Activated CD4-positive, CD25-positive, alpha-beta regulatory T cell treated with anti-CD3 and anti-CD28 coated beads, Interleukin-2, amount 50 U/mL, for 16 hours (primary cell): ENCODE measurements around the gene ADSS1.
"Not testable (repeated sequence)": the region's sequence is repeated elsewhere in the genome, so short reads cannot be mapped to it uniquely, and the experiment has no call there.

Experiments
- DNase-seq: peaks from one replicate; pipeline ENCODE4 v3.0.0-alpha.2; 2020; ENCODE audit warnings: low read depth, low spot score

Gene ADSS1

DNA sequence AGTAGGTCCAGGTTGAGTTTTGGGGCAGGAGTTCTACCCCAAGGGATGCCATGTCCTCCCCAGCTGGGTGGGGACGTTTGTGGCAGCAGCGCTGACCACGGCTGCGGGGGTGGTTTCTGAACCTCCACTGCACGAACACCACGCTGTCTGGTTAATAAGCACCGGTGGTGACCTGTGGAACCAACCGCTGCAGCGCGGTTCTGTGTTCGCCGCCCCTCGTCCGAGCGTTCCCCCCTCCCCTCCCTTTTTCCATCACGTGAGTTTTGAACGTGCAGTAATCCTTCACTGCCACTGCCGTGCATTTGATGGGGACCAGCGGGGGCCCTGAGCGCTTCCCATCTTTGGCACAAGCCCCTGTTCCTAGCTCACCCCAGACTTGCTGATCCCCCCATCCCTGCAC is 6.4 kb upstream of the ADSS1 start:
- DNase-seq: no peak

DNA sequence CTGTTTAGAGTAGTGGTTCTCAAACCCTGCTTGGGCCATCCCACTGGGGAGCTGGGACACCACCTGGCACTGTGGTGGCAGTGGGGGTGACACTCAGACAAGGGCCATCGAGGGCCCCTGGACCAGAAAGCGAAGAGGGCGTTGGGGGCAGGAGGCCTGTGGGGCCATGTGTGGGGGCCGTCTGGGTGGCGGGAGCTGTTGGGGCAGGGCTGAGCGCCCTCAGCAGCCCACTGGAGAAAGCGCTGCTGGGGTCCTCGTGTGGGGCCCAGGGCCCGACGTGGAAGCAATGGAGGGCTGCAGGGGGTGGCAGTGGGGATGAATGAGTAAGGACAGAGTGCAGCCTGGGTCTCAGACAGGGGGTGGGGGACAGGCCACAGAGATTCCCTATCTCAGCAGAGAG is 5.9 kb upstream of the ADSS1 start:
- no peak for DNase-seq

DNA sequence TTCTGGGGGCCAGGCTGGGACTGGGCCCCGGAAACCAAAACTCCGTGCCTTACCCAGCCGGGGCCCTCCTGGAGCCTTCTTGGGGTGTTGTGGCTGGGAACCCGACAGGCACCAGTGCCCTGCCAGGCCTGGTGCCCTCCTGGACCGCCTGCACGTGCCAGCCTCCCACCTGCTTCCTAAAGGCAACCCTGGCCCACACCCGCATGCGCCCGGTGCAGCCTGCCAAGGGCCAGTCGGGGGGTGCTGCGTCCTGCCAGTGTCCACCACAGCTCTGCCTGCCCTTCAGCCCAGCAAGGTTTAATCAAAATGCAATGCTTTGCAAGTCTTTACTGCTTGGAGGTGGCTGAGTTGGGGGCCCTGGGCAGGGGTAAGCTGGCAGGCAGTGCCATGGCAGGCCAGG is 5.2 kb upstream of the ADSS1 start:
- no peak for DNase-seq

DNA sequence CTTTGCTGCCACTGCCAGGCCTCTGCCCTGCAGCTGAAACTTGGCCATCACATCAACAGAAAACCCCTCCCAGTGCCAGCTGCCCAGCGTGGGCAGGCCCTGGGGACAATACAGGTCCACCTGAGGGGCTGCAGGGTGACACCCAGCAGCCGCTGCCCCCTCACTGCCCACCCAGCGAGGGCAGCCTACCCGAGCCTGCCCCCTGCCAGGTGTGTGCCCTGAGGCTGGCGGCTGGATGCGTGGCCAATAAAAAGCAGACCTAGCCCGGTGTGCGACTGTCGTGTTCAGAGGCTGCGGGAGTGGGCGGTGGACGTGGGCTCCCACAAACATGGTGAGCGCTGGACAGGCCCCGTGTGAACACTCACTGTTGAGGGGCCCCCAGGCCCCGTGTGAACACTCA is 4.7 kb upstream of the ADSS1 start:
- no peak for DNase-seq

DNA sequence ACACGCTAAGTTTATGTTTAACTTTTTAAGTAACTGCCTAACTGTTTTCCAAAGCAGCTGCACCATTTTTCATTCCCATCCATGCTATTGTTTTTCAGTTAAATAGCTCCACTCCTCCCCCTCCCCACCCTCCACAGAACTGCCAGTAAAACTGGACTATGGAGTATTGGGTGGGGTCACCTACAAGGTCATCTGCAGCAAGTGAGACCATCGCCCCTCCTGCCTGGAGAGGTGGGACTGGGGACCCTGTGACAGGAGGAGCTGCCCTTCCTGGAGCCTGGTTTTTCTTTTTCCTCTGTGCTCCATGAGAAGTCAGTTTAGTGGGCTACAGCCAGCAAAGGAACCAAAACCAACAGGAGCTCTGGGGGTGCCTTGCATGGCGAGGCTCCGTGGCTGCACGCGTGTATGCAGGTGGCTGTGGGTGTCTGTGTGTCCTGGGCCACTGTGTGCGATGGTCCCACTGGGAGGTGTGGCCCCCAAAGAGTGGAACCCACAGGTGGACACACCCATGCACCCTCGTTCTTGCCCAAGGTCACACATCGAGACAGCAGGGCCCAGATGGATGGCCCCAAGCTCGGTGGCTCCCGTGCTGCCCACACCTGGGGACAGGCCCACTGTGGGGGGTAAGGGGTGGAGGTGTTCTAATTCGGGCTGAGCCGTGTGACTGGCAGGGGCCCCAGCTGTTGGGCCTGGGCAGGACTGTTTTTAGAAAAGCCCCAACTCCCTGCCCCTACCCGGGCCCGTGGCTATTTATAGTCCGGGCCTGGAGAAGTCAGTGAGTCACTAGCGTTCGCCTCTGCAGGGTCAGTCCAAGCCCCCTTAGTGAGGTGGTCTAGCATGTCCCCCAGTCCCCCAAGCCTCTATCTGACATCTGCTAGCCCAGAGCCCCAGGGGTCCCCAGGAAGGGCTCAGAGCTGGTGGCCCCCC is 2.3 kb upstream of the ADSS1 start:
- no peak for DNase-seq

DNA sequence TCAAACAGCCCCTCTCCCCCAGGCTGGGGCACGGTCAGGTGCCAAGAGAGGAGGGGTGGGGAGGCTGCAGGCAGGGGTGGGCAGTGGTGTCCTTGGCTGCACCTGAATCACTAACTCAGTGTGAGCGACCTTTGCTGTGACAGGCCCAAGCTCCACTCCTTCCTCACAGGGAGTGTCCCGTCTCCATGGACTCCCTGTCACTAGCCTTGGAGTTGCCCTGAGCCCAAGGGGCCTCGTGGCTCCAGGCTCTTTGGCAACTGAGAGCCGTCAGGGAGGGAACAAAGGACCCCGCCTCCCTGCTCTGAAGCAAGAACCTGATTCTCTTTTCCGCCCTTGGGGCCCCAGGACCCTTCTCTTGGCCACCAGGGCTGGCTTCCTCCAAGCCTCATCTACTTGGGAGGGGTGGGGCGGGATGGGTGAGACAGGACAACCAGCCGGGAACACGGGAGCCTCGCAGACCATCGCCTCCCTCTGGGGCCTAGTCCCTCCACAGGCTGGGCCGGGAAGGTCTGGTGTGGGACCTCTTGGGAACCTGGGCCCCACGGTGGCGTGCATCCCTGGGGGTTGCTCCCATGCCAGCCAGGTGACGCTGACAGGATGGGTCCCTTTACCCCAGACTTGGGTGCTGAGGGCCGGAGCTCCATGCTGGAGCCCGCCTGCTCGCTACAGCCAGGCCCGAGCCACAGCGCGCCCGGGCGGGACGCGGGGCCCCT is 935 bp upstream of the ADSS1 start:
- DNase-seq: no peak

DNA sequence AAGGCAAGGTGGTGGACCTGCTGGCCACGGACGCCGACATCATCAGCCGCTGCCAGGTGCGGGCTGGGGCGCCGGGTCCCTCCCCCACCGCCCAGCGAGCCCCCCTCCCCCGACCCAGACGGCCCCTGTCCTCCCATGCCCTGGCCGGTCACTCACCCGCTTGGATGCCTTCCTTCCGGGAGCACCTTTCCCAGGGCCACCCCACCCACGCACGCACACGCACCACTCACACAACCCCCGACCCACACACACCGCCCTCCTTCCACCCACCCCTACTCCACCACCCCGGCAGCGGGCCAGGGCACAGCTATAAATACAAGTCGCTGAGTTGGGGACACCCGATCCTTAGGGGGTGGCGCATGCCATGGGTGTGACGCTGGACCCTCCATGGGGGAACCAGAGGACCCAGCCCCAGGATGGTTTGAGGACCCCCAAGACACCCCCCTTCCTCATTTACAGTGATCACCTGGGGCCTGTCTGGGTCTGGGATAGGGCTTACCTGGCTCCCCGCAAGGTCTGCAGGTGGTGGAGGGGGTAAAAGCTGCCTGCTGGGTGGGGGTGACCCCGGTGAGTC is 465 bp downstream of the ADSS1 start:
- DNase-seq: no peak

DNA sequence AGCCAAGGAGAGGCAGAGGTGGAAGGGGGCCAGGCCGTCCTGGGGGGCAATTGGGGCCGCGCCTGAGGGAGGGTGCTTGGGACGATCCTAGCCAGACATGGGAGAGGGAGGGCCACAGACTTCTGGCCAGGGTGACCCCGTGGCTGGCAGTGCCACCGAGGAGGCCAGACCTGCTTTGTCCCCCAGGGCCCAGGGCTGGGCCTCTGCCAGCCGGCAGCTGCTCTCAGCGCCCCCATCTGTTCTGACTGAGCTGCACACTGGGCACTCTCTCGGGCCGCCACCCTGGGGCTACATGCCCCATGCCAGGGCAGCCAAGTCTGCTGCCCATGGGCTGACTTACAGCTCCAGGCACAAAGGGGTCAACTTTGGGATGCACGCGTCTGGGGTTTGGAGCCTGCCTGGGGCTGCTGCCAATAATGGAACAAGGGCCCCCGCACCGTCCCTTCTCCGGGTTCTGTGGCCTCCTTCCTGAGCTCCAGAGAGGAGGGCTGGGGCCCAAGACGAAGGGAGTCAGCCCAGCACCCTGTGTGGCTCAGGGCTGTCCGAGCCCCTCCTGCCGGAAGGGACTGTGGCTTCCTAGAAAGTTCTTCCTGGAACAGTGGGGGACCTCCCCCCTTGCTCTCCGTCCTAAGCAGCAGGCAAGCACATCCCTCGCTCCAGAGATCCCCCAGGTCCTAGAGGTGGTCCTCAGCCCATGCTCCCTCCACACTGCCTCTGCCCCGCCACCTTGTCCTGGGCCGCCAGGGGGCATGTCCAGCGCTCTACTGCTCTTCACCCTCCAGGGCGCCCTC is 1.1 kb downstream of the ADSS1 start:
- no peak for DNase-seq

DNA sequence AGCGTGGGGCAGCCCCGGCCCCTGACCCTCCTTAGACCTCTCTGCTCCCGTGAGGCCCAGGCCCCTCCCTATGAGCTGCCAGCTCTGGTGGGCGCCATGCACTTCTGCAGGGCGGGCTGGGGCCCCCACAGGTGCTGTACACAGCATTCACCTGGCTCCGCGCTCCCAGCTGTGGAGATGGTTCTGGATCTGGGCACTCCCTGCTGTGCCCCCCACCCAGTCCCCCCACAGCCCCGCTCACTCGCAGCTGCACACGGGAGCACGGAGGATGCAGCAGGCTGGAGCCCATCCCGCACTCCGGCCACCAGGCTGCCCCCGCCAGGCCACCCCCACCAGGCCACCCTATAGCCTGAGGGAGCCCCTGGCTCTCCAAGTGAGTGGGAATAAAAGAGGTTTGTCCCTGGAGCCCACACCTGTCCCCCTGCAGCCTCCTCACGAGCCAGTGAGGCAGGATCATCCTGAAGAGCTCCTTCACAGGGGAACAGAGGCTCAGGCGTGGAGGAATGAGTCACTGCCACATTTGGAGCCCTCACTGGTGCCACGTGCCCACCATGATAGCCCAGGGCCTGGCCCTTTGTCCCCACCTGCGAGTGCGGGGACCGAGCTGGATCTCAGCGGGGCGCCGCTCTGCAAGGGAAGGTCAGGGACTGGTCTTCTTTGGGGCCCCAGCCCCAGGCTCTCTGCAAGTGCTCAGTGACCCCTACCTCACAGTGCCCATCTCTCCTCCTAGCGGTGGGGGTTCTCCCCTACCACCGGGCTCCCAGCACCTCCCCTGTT is 1.9 kb downstream of the ADSS1 start:
- no peak for DNase-seq

DNA sequence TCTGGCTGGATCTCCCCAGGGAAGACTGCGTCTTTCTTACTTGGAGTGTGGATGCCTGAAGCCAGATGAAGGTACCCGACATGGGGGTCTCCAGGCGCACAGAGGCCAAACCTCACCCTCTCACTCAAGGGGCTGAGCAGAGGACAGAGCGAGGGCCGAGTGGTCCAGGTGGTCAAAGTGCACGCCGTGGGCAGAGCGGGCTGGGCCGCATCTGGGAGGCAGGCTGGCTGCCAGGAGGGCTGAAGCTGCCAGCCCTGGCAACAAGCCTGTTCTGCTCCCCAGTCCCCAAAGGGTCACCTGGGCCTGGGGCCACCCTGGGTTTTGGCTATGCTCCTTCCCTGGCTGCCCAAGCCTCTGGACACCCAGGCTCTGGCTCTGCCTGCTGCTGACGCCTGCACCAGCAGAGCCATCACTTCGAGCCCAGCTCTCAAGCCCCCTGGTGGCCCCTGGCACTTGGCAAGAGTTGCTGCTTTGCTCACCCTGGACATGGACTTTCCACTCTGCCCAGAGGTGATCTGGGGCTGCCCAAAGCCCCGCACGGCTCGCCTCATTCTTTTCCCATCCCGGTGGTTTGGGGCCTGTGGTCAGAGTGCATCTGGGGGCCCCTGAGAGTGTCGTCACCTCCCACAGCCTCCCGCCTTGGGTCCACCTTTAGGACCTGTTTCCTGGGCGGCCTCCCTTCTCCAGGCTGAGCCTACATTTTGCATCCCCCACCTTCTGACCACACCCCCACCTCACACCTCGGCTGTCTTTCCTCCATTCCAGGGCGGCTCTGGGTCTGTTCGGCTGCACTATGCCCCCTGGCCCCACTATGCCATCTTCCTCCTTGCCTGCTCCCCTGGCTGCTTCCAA is 2.8 kb downstream of the ADSS1 start:
- DNase-seq: no peak

DNA sequence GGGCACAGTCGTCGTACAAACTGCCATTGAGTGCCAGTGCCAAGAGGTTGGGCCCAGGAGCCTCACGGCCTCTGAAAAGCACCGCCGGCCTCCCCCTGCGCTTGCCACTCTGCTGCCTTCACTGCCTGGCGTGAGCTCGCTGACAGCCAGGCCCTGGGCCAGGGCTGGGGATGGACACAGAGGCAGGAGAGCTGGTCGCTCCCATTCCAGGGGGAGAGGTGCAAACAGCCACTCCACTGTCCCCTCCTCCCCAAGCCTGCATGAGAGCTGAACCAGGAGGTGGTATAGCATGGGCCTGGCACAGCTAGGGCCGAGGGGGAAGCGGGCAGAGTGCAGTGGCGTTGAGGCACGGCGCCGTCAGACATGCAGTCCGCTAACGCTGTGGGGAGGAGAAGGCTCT is 4.6 kb downstream of the ADSS1 start:
- DNase-seq: no peak

DNA sequence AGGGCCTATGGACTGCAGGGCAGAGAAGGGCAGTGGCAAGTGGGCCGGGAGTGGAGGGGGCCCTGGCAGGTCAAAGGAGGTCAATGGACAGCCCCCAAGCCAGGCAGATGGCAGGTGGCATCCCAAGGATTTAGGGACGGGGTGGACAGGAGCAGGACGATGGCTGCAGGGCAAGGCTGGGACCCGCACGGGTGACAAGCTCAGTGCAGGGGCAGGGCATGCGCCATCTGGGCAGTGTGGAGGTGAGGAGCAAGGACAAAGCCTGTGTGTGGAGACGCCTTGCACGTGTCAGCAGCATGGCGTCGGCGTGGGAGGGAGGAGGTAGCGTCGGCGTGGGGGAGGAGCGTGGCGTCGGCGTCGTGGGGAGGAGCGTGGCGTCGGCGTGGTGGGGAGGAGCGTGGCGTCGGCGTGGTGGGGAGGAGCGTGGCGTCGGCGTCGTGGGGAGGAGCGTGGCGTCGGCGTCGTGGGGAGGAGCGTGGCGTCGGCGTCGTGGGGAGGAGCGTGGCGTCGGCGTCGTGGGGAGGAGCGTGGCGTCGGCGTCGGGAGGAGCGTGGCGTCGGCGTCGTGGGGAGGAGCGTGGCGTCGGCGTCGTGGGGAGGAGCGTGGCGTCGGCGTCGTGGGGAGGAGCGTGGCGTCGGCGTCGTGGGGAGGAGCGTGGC is 5.3 kb downstream of the ADSS1 start:
- DNase-seq: not testable (repeated sequence)

DNA sequence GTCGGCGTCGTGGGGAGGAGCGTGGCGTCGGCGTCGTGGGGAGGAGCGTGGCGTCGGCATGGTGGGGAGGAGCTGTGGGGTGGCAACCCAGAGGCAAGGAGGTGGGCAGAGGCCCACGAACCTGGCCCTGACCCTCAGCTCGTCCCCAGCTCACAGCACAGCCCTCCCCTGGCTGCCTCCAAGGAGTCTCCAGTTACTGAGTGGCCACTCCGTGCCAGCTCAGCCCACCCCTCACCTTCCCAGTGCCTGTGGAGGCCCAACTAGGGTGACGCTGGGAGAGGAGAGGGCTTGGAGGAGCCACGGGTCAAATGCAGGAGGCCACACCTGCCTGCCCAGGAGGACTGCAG is 5.8 kb downstream of the ADSS1 start:
- DNase-seq: no peak

DNA sequence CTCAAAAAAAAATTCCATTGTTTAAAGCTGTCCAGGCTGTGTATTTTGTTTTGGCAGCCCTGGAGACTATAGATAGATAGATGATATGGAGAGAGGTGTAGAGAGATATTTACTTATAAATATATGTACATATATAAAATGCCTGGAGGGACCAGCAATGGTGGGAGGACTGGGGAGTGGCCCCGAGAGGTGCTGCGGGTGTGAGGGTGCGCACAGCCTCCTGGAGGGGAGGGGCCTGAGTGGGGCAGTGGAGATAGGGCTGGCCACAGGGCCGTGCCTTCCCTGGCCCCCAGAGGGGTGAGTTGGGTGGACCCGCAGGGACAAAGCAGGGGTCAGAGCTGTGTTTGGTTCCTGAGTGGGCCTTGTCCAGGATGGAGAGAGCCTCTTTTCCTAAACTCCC is 6.5 kb downstream of the ADSS1 start:
- no peak for DNase-seq

DNA sequence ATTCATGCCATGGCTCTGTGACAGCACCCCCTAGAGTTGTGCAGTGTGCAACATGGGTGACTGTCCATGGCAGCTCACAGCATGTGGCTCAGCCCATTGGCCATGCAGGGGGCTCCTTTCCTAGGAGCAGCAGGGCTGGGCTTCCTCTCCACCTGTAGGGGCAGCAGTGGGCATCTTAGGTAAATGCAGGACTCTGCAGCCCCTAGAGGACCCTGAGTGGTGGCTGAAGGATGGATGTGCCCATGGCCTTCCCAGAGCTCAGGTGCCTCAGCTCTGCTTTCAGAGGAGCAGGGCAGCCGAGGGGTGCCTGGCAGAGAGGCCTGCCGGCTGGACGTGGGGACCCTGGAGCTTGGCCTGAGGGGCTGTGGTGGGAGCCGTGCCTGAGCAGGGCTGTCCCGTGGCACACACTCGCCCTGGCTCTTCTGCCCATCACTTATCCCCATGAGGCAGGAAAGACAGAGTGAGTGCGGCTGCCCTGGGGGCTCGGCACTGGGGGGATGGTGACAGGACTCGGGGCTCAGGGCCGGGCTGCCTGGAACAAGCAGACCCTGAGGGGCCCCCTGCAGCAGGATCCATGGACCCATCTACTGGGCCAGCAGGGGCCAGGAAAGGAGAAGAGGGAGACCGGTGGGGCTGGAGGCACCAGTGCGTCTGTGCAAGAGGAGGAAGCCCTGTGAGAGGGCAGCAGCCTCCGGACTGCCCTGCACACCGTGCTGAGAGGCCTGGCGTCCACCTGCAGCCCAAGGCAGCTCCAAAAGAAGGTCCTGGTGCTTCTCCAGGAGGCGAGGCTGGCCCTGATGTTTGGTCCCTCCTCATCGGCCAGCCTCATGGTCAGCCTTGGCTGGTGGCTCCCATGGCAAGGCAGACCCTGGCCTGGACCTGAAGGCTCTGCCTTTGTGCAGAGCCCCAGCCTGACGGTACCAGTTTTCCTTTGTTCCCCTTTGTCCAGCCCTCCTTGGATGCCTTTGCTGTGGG is 7.6 kb downstream of the ADSS1 start:
- DNase-seq: no peak

DNA sequence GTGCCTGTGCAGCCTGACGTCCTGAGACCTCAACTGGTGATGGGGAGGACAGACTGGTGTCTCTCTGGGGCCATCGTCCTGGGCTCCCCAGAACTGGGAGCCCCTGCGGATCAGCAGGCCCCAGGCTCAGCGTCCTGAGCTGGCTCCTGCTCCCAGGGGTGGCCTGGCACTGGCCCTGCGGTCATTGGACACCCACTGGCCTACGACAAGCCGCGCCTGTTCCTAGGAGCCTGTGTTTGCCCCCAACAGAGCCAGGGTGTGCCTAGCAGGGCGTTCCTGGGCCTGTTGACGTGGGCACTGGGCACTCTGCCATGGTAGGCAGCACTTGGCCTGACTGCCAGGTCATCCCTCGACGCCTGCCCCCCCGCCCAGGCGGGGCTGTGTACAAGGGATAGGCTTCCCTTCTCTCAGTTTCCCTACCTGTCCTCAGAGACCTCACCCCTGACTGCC is 8.4 kb downstream of the ADSS1 start:
- DNase-seq: no peak

DNA sequence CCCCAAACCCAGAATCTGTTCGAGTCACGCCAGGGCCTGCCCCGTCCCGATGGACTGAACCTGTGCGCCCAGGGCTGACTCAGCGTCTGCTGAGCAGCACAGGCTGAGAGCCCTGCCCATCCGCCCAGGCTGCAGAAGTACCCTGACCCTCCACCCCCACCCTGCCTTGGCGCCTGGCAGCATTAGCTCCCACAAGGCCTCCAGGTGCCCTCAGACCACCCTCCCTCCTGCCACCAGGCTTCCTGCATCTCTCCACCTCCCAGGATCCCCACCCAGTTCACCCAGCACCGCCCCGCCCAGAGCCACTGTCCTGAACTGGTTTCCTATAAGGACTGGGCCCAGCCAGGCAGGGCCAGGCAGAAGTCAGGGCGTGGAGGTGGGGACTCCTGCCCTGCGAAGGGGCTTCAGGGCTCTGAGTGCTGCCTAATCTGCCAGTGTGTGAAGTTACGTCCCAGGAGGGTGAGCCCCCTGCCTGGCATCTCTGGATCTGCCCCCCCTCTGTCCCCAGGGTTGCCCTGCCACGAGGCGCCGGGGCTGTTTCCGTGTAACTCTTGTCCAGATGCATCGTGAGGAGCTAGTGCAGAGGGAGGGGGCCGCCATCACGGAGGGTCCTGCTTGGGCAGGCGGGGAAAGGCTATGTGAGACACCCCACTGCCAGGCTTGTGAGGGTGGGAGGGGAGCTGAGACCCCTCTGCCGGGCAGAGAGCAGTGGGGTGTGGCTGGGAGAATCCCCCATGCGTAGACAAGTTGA is 9.1 kb downstream of the ADSS1 start:
- DNase-seq: no peak
